Sigmoid colon (tissue), 7 donors: ENCODE measurements around the gene FGF12. TPM values are rescaled to one million over a fixed set of nuclear protein-coding genes. Genes with fewer than 3 reads are reported as not detected.

Experiments
- DNase-seq: peaks from one replicate; pipeline ENCODE4 v3.0.0-alpha.2; 2019
- H3K27ac ChIP-seq, 4 donors: fragments of 200-600 bp; sonication (generic); one replicate each; pipeline ENCODE4 v1.5.1; 2016 to 2019; ENCODE audit warnings: mild to moderate bottlenecking in 1 of 4
- H3K27me3 ChIP-seq, 3 donors: fragments of 200-600 bp; sonication (generic); one replicate each; pipeline ENCODE4 v1.5.1; 2019; ENCODE audit warnings: mild to moderate bottlenecking in 1 of 3
- H3K36me3 ChIP-seq, 4 donors: fragments of 200-600 bp; sonication (generic); one replicate each; pipeline ENCODE4 v1.5.1; 2016 to 2019
- H3K4me1 ChIP-seq, 4 donors: fragments of 200-600 bp; sonication (generic); one replicate each; pipeline ENCODE4 v1.5.1; 2017 to 2019
- H3K4me3 ChIP-seq, 4 donors: fragments of 200-600 bp; sonication (generic); one replicate each; pipeline ENCODE4 v1.5.1; 2017 to 2019; ENCODE audit warnings: mild to moderate bottlenecking in 2 of 4, moderate library complexity in 1 of 4
- H3K9me3 ChIP-seq, 4 donors: fragments of 200-600 bp in 3 of 4; sonication (generic) in 3 of 4; one replicate each; pipeline versions ENCODE4 v1.5.1 to v1.6.1; 2013 to 2019
- CTCF ChIP-seq, 4 experiments: fragments of 450-650 bp in 3 of 4; fragments of 200-600 bp in 1 of 4; IDR thresholded peaks; one replicate each; pipeline ENCODE4 v1.5.1; 2016 to 2019; ENCODE audit warnings: antibody characterized with exemption in 4 of 4, mild to moderate bottlenecking in 3 of 4, moderate library complexity in 2 of 4
- EP300 ChIP-seq, 4 donors: sonication (generic); formaldehyde crosslinking; IDR thresholded peaks; one replicate each; pipeline ENCODE4 v1.6.1; 2017; ENCODE audit warnings: antibody characterized with exemption in 4 of 4
- POLR2A ChIP-seq, 2 donors: fragments of 450-650 bp; IDR thresholded peaks; one replicate each; pipeline ENCODE4 v1.6.1; 2016; ENCODE audit warnings: antibody characterized with exemption in 2 of 2, mild to moderate bottlenecking in 2 of 2, moderate library complexity in 2 of 2
- POLR2AphosphoS5 ChIP-seq, 4 donors: sonication (generic); formaldehyde crosslinking; IDR thresholded peaks; one replicate each; pipeline ENCODE4 v1.6.1; 2017; ENCODE audit warnings: antibody characterized with exemption in 4 of 4
- WGBS, 2 donors: extraction: QIAGEN DNeasy Blood & Tissue Kit; methylation state at CpG; one replicate each; pipeline ENCODE4 v1.1.7; 2013; 5-methylcytosine and 5-hydroxymethylcytosine counted together
- intact Hi-C: fragments of 100-400 bp; cut with DNase I; formaldehyde crosslinking; loops from one replicate; pipeline ENCODE4 v1.15.1; 2023
- polyA plus RNA-seq, 3 donors: library from polyadenylated mRNA; stranded (reverse); fragments of 200-250 nt; gene quantifications; one replicate each; pipeline ENCODE4 v1.2.3, GENCODE V29; 2013
- total RNA-seq, 4 donors: library from RNA; depleted of rRNA; stranded (reverse); fragments of >200 nt; gene quantifications; one replicate each; pipeline ENCODE4 v1.1.0, GENCODE V29; 2016
- donor health status: healthy with polysubstance abuse.
- donor health status: Bipolar disorder and iron deficiency.
- donor health status: healthy.

The FGF12 gene
- total and polyA plus RNA-seq, 7 donors: 0.32 to 7.8 (median 1.8) TPM

GRCh38 chr3:192675958-192676649 is 51.2 kb downstream of the FGF12 start:
- intact Hi-C loops: no loop called here
- no peaks in the 10 kb centered on the region for H3K4me1 ChIP-seq
- H3K36me3 ChIP-seq: no peaks in the 10 kb centered on the region
- H3K9me3 ChIP-seq: no peaks in the 10 kb centered on the region
- H3K27ac ChIP-seq: no peak overlapping the region
- no peak overlapping the region for H3K4me3 ChIP-seq
- WGBS, 2 donors: 71 to 77% methylated on average over 4 of the region's 4 CpGs
- H3K27me3 ChIP-seq: no peaks in the 10 kb centered on the region
- DNase-seq: no peak
- no peak for TF ChIP-seq CTCF (IDR thresholded peaks at IDR 0.05)
- TF ChIP-seq EP300 (IDR thresholded peaks at IDR 0.05): no peak
- TF ChIP-seq POLR2A (IDR thresholded peaks at IDR 0.05): no peak
- TF ChIP-seq POLR2AphosphoS5 (IDR thresholded peaks at IDR 0.05): no peak

GRCh38 chr3:192655628-192656027 is 71.7 kb downstream of the FGF12 start:
- Histone ChIP-seq H3K27ac (no peak overlapping the region), H3K4me1 (no peaks in the 10 kb centered on the region), H3K9me3 (no peaks in the 10 kb centered on the region), H3K4me3 (no peak overlapping the region), H3K27me3 (no peaks in the 10 kb centered on the region), H3K36me3 (no peaks in the 10 kb centered on the region)
- DNase-seq: no peak
- TF ChIP-seq EP300 (IDR thresholded peaks at IDR 0.05): no peak
- no peak for TF ChIP-seq POLR2A (IDR thresholded peaks at IDR 0.05)
- TF ChIP-seq POLR2AphosphoS5 (IDR thresholded peaks at IDR 0.05): no peak
- TF ChIP-seq CTCF (IDR thresholded peaks at IDR 0.05): no peak
- intact Hi-C loops: no loop called here
- 75 to 84% methylated on average over 6 of the region's 6 CpGs for WGBS, 2 donors

GRCh38 chr3:192655040-192655439 is 72.3 kb downstream of the FGF12 start:
- WGBS, 2 donors: 87 to 91% methylated on average over 1 of the region's 1 CpG
- H3K27ac ChIP-seq: no peak overlapping the region
- H3K4me3 ChIP-seq: no peak overlapping the region
- no peak for DNase-seq
- intact Hi-C loops: no loop called here
- H3K36me3 ChIP-seq: no peaks in the 10 kb centered on the region
- no peaks in the 10 kb centered on the region for H3K9me3 ChIP-seq
- TF ChIP-seq POLR2A (IDR thresholded peaks at IDR 0.05) (no peak), POLR2AphosphoS5 (IDR thresholded peaks at IDR 0.05) (no peak), CTCF (IDR thresholded peaks at IDR 0.05) (no peak), EP300 (IDR thresholded peaks at IDR 0.05) (no peak)
- H3K27me3 ChIP-seq: no peaks in the 10 kb centered on the region
- H3K4me1 ChIP-seq: no peaks in the 10 kb centered on the region

- no peaks in the 10 kb centered on the region for H3K4me1 ChIP-seq
- no peak for TF ChIP-seq POLR2A (IDR thresholded peaks at IDR 0.05)
- no peak for TF ChIP-seq EP300 (IDR thresholded peaks at IDR 0.05)
- no peak for TF ChIP-seq CTCF (IDR thresholded peaks at IDR 0.05)
- TF ChIP-seq POLR2AphosphoS5 (IDR thresholded peaks at IDR 0.05): no peak
- no peaks in the 10 kb centered on the region for H3K9me3 ChIP-seq
- H3K27ac ChIP-seq: no peak overlapping the region
- no peak overlapping the region for H3K4me3 ChIP-seq
- intact Hi-C loops: no loop called here
- no peaks in the 10 kb centered on the region for H3K36me3 ChIP-seq
- no peaks in the 10 kb centered on the region for H3K27me3 ChIP-seq
- WGBS, 2 donors: 88 to 92% methylated on average over 1 of the region's 1 CpG
- no peak for DNase-seq
Measured at GRCh38 chr3:192653862-192654261, 73.5 kb downstream of the FGF12 start.

GRCh38 chr3:192652727-192653126 is 74.6 kb downstream of the FGF12 start:
- intact Hi-C loops: no loop called here
- WGBS, 2 donors: 49 to 65% methylated on average over 3 of the region's 3 CpGs
- no peak for DNase-seq
- TF ChIP-seq POLR2A (IDR thresholded peaks at IDR 0.05): no peak
- TF ChIP-seq EP300 (IDR thresholded peaks at IDR 0.05): no peak
- no peak for TF ChIP-seq CTCF (IDR thresholded peaks at IDR 0.05)
- no peak for TF ChIP-seq POLR2AphosphoS5 (IDR thresholded peaks at IDR 0.05)
- H3K4me3 ChIP-seq: no peak overlapping the region
- H3K27me3 ChIP-seq: no peaks in the 10 kb centered on the region
- no peaks in the 10 kb centered on the region for H3K4me1 ChIP-seq
- H3K9me3 ChIP-seq: no peaks in the 10 kb centered on the region
- no peak overlapping the region for H3K27ac ChIP-seq
- no peaks in the 10 kb centered on the region for H3K36me3 ChIP-seq
